Liver (tissue), 9 donors: ENCODE measurements around the gene IFT122. TPM values are rescaled to one million over a fixed set of nuclear protein-coding genes. Genes with fewer than 3 reads are reported as not detected.

Experiments
- DNase-seq: peaks from one replicate; pipeline ENCODE4 v3.0.0-alpha.2; 2017; ENCODE audit warnings: low spot score
- H3K27ac ChIP-seq, 2 donors: one replicate each; pipeline ENCODE4 v1.7.0; 2013; ENCODE audit warnings: inconsistent platforms in 2 of 2, low read length in 2 of 2, control low read depth in 1 of 2, low read depth in 1 of 2, mild to moderate bottlenecking in 1 of 2
- H3K27me3 ChIP-seq, 4 donors: one replicate each; pipeline versions ENCODE4 v1.6.1 to v1.7.0; 2013; ENCODE audit warnings: low read length in 3 of 4, inconsistent platforms in 1 of 4, mild to moderate bottlenecking in 1 of 4, moderate library complexity in 1 of 4; ENCODE audit not compliant: control insufficient read depth in 4 of 4, insufficient read depth in 4 of 4
- H3K36me3 ChIP-seq, 4 donors: one replicate each; pipeline versions ENCODE4 v1.6.1 to v1.7.0; 2013; ENCODE audit warnings: low read length in 3 of 4, mild to moderate bottlenecking in 3 of 4, low read depth in 1 of 4, moderate library complexity in 1 of 4; ENCODE audit not compliant: control insufficient read depth in 4 of 4, insufficient read depth in 3 of 4
- H3K4me1 ChIP-seq, 4 donors: one replicate each; pipeline versions ENCODE4 v1.6.1 to v1.7.0; 2013; ENCODE audit warnings: low read length in 3 of 4, mild to moderate bottlenecking in 3 of 4, moderate library complexity in 1 of 4; ENCODE audit not compliant: control insufficient read depth in 4 of 4, insufficient read depth in 4 of 4
- H3K4me3 ChIP-seq, 3 donors: one replicate each; pipeline versions ENCODE4 v1.6.1 to v1.7.0; 2013; ENCODE audit warnings: low read length in 3 of 3, control low read depth in 1 of 3, low read depth in 1 of 3, mild to moderate bottlenecking in 1 of 3
- H3K9ac ChIP-seq, 2 donors: one replicate each; pipeline ENCODE4 v1.7.0; 2013; ENCODE audit warnings: low read length in 2 of 2, mild to moderate bottlenecking in 2 of 2, moderate library complexity in 2 of 2, control low read depth in 1 of 2, low read depth in 1 of 2
- H3K9me3 ChIP-seq, 4 donors: one replicate each; pipeline versions ENCODE4 v1.6.1 to v1.7.0; 2013; ENCODE audit warnings: low read length in 3 of 4; ENCODE audit not compliant: control insufficient read depth in 4 of 4
- EGR1 ChIP-seq, 2 donors: IDR thresholded peaks; 2 replicates each; pipeline ENCODE4 v1.6.1; 2016 to 2018; ENCODE audit warnings: antibody characterized with exemption in 2 of 2, low read depth in 2 of 2
- FOXA2 ChIP-seq: IDR thresholded peaks from 2 replicates; pipeline ENCODE4 v1.6.1; 2016; ENCODE audit warnings: antibody characterized with exemption
- GABPA ChIP-seq, 2 donors: IDR thresholded peaks in 1 of 2; conservative IDR thresholded peaks in 1 of 2; 2 replicates each; pipeline ENCODE4 v1.6.1; 2016; ENCODE audit warnings: antibody characterized with exemption in 2 of 2, mild to moderate bottlenecking in 1 of 2, moderate library complexity in 1 of 2
- HNF4A ChIP-seq, 2 donors: conservative IDR thresholded peaks; 2 replicates each; pipeline ENCODE4 v1.6.1; 2016; ENCODE audit warnings: antibody characterized with exemption in 2 of 2, mild to moderate bottlenecking in 2 of 2
- HNF4G ChIP-seq: IDR thresholded peaks from 2 replicates; pipeline ENCODE4 v1.6.1; 2016; ENCODE audit warnings: antibody characterized with exemption
- NR2F2 ChIP-seq: IDR thresholded peaks from 2 replicates; pipeline ENCODE4 v1.6.1; 2016; ENCODE audit warnings: antibody characterized with exemption
- RAD21 ChIP-seq, 2 donors: IDR thresholded peaks; 2 replicates each; pipeline ENCODE4 v1.6.1; 2016; ENCODE audit warnings: antibody characterized with exemption in 2 of 2, mild to moderate bottlenecking in 2 of 2
- REST ChIP-seq: IDR thresholded peaks from 2 replicates; pipeline ENCODE4 v1.6.1; 2016; ENCODE audit warnings: antibody characterized with exemption, mild to moderate bottlenecking
- RXRA ChIP-seq, 2 donors: IDR thresholded peaks; 2 replicates each; pipeline ENCODE4 v1.6.1; 2017 to 2018; ENCODE audit warnings: antibody characterized with exemption in 2 of 2, mild to moderate bottlenecking in 1 of 2
- SP1 ChIP-seq: IDR thresholded peaks from 2 replicates; pipeline ENCODE4 v1.6.1; 2018; ENCODE audit warnings: antibody characterized with exemption, mild to moderate bottlenecking
- TAF1 ChIP-seq: conservative IDR thresholded peaks from 2 replicates; pipeline ENCODE4 v1.6.1; 2016; ENCODE audit warnings: antibody characterized with exemption, mild to moderate bottlenecking
- YY1 ChIP-seq: IDR thresholded peaks from 2 replicates; pipeline ENCODE4 v1.6.1; 2016; ENCODE audit warnings: antibody characterized with exemption, mild to moderate bottlenecking
- WGBS: extraction: QIAGEN DNeasy Blood & Tissue Kit; methylation state at CpG from one replicate; pipeline ENCODE4 v1.1.7; 2013; 5-methylcytosine and 5-hydroxymethylcytosine counted together
- polyA plus RNA-seq, 2 donors: library from polyadenylated mRNA; stranded (reverse) in 1 of 2; unstranded in 1 of 2; fragments of 200-250 nt in 1 of 2; fragments of >200 nt in 1 of 2; fragmentation: Nextera tagmentation in 1 of 2; extraction: Ambion mirVana in 1 of 2; gene quantifications; one replicate each; pipeline versions ENCODE4 v1.2.1 to v1.2.3, GENCODE V29; 2013 to 2015
- total RNA-seq, 2 donors: library from RNA; depleted of rRNA; stranded (reverse); fragments of >200 nt; gene quantifications; one replicate each; pipeline ENCODE4 v1.2.3, GENCODE V29; 2014
- TF ChIP-seq, protein P1 (sequence below): IDR thresholded peaks from 2 replicates; pipeline ENCODE4 v1.6.1; 2016; ENCODE audit warnings: antibody characterized with exemption
- TF ChIP-seq, protein P2 (sequence below): IDR thresholded peaks from 2 replicates; pipeline ENCODE4 v1.6.1; 2016; ENCODE audit warnings: antibody characterized with exemption
- TF ChIP-seq, protein P3 (sequence below): fragments of 150-350 bp; IDR thresholded peaks from 2 replicates; pipeline ENCODE4 v1.5.1; 2017; ENCODE audit warnings: improper control_type of control experiment, low read depth, low read length; ENCODE audit not compliant: missing input control
- donor health status: healthy.
- donor health status: healthy.
- donor health status: healthy.
- donor health status: healthy.
- donor health status: healthy.

IFT122 gene
- total and polyA plus RNA-seq, 4 donors = 3.3 to 25.8 (median 10.6) TPM

DNA sequence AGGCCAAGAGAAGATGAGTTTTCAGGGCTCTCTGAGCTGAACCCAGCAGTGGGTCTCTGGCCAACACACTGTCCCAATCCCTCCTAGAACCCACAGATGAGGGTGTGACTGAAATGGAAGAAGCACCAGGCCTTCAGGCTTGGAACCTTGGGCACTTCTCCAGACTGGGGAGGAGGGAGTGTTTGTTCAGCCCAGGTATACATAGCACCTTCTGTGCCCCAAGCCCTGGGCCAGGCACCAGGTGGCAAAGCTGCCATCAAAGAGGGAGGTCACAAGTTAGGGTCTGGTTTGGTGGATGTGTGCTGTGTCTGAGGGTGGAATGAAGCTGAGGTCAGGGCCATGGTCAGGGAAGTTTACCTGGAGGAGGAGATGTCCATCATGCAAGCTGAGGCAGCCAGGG, 72.6 kb downstream of the IFT122 start:
- Histone ChIP-seq H3K4me3 (no peak overlapping the region), H3K36me3 (peaks cover 0 to 17% (median 7%) of the 10 kb centered on the region in 4 donors), H3K27me3 (no peaks in the 10 kb centered on the region), H3K9me3 (no peaks in the 10 kb centered on the region), H3K4me1 (no peaks in the 10 kb centered on the region), H3K27ac (no peak overlapping the region), H3K9ac (no peak overlapping the region)
- TF ChIP-seq GABPA (IDR thresholded peaks at IDR 0.05 in 1 of 2, conservative IDR thresholded peaks at IDR 0.05 in 1 of 2) (no peak), TAF1 (no peak), SP1 (no peak), RXRA (IDR thresholded peaks at IDR 0.05) (no peak), RAD21 (IDR thresholded peaks at IDR 0.05) (no peak), NR2F2 (no peak), YY1 (no peak)
- no peak for DNase-seq

GRCh38 chr3:129513705-129514104, 73.7 kb downstream of the IFT122 start:
- H3K36me3 ChIP-seq = peaks cover 0 to 17% (median 7%) of the 10 kb centered on the region in 4 donors
- TF ChIP-seq YY1 (no peak), RAD21 (IDR thresholded peaks at IDR 0.05) (no peak), REST (no peak), GABPA (IDR thresholded peaks at IDR 0.05 in 1 of 2, conservative IDR thresholded peaks at IDR 0.05 in 1 of 2) (no peak), RXRA (IDR thresholded peaks at IDR 0.05) (no peak), TAF1 (no peak), HNF4A (conservative IDR thresholded peaks at IDR 0.05) (no peak), NR2F2 (no peak), HNF4G (no peak), FOXA2 (no peak), EGR1 (IDR thresholded peaks at IDR 0.05; ENCODE audit: low read depth in 2 of 2) (no peak), SP1 (no peak)
- TF ChIP-seq, protein P1, sequence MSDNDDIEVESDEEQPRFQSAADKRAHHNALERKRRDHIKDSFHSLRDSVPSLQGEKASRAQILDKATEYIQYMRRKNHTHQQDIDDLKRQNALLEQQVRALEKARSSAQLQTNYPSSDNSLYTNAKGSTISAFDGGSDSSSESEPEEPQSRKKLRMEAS = no peak
- TF ChIP-seq, protein P2, sequence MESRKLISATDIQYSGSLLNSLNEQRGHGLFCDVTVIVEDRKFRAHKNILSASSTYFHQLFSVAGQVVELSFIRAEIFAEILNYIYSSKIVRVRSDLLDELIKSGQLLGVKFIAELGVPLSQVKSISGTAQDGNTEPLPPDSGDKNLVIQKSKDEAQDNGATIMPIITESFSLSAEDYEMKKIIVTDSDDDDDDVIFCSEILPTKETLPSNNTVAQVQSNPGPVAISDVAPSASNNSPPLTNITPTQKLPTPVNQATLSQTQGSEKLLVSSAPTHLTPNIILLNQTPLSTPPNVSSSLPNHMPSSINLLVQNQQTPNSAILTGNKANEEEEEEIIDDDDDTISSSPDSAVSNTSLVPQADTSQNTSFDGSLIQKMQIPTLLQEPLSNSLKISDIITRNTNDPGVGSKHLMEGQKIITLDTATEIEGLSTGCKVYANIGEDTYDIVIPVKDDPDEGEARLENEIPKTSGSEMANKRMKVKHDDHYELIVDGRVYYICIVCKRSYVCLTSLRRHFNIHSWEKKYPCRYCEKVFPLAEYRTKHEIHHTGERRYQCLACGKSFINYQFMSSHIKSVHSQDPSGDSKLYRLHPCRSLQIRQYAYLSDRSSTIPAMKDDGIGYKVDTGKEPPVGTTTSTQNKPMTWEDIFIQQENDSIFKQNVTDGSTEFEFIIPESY = no peak
- TF ChIP-seq, protein P3, sequence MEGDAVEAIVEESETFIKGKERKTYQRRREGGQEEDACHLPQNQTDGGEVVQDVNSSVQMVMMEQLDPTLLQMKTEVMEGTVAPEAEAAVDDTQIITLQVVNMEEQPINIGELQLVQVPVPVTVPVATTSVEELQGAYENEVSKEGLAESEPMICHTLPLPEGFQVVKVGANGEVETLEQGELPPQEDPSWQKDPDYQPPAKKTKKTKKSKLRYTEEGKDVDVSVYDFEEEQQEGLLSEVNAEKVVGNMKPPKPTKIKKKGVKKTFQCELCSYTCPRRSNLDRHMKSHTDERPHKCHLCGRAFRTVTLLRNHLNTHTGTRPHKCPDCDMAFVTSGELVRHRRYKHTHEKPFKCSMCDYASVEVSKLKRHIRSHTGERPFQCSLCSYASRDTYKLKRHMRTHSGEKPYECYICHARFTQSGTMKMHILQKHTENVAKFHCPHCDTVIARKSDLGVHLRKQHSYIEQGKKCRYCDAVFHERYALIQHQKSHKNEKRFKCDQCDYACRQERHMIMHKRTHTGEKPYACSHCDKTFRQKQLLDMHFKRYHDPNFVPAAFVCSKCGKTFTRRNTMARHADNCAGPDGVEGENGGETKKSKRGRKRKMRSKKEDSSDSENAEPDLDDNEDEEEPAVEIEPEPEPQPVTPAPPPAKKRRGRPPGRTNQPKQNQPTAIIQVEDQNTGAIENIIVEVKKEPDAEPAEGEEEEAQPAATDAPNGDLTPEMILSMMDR = no peak
- no peak overlapping the region for H3K27ac ChIP-seq
- no peaks in the 10 kb centered on the region for H3K4me1 ChIP-seq
- WGBS = 96% methylated on average over 8 of the region's 8 CpGs
- no peaks in the 10 kb centered on the region for H3K9me3 ChIP-seq
- DNase-seq = no peak
- no peak overlapping the region for H3K4me3 ChIP-seq
- H3K27me3 ChIP-seq = no peaks in the 10 kb centered on the region
- H3K9ac ChIP-seq = no peak overlapping the region
